ENCODE results near the gene IFT52. TPM values are rescaled to one million over a fixed set of nuclear protein-coding genes. Genes with fewer than 3 reads are reported as not detected.

The IFT52 gene, protein sequence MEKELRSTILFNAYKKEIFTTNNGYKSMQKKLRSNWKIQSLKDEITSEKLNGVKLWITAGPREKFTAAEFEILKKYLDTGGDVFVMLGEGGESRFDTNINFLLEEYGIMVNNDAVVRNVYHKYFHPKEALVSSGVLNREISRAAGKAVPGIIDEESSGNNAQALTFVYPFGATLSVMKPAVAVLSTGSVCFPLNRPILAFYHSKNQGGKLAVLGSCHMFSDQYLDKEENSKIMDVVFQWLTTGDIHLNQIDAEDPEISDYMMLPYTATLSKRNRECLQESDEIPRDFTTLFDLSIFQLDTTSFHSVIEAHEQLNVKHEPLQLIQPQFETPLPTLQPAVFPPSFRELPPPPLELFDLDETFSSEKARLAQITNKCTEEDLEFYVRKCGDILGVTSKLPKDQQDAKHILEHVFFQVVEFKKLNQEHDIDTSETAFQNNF
- total RNA-seq = 38.2 and 39.8 TPM in 2 replicates
- 21.8 and 26.3 TPM in 2 replicates for polyA plus RNA-seq

DNA sequence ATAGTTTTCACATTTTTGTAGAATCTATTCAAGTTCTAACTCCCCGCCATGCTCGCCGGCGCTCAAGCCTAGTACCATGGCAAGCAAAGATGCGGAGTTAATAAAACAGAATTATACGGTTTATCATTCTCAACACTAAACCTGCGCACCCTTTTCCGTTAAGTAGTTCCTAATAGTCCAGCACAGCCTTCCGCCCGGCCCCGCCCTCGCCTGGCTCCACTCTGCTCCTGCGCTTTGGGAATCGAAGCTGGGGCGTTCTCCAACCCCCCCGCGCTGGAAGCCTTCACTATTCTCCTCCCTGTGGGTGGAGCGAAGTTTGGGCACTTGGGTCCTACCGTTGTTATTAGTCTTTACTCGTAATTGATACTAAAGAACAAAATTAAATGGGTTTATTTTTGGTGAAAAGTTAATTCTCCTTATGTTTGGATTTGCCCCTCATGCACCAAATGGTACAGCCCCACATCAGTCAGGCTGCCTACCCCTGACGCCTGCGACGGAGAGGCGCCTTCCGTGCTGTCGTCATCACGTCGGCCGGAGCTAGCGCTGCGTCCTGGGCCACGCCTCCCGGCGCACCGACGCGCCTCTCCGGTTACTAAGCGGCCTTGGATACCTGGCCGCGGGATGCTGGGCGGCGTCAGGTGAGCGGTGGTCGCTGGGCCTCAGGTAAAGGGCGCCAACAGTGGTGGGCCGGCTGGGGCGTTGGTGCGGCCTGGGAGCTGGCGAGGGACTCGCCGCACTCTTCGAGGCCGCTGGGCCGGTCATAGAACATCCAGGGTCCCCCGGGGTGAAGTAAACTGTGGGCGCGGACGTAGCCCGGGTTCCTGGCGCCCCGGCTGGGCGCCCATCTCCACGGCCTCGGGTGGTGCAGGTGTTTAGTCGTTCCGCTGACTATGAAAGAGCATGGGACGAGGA lies at the start of gene IFT52:
Gene IFT52 (plus strand): TSS at position 546 of the 912 bp plus-strand sequence. CDS start 3,762 bp downstream, outside the sequence.
- no peak for TF ChIP-seq EZH2phosphoT487 (IDR thresholded peaks at IDR 0.05; ENCODE audit: low read depth, severe bottlenecking, unreplicated experiment)
- no peak for TF ChIP-seq EZH2 (IDR thresholded peaks at IDR 0.05; ENCODE audit: borderline replicate concordance)
- TF ChIP-seq, protein P1, sequence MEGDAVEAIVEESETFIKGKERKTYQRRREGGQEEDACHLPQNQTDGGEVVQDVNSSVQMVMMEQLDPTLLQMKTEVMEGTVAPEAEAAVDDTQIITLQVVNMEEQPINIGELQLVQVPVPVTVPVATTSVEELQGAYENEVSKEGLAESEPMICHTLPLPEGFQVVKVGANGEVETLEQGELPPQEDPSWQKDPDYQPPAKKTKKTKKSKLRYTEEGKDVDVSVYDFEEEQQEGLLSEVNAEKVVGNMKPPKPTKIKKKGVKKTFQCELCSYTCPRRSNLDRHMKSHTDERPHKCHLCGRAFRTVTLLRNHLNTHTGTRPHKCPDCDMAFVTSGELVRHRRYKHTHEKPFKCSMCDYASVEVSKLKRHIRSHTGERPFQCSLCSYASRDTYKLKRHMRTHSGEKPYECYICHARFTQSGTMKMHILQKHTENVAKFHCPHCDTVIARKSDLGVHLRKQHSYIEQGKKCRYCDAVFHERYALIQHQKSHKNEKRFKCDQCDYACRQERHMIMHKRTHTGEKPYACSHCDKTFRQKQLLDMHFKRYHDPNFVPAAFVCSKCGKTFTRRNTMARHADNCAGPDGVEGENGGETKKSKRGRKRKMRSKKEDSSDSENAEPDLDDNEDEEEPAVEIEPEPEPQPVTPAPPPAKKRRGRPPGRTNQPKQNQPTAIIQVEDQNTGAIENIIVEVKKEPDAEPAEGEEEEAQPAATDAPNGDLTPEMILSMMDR (IDR thresholded peaks at IDR 0.05; ENCODE audit: poor library complexity) = no peak
- Histone ChIP-seq H3K4me1 (ENCODE audit: insufficient read depth) (peaks cover 13% of the 10 kb centered on the region), H2AFZ (peak within 1 kb of the TSS; percentile 83), H3K79me2 (peaks cover 29% of the 10 kb centered on the region), H3K9me3 (ENCODE audit: low read depth) (no peaks in the 10 kb centered on the region), H3K27me3 (no peaks in the 10 kb centered on the region), H4K20me1 (ENCODE audit: insufficient read depth, poor library complexity, severe bottlenecking) (no peaks in the 10 kb centered on the region), H3K4me3 (peak within 1 kb of the TSS; percentile 67), H3K4me2 (peak within 1 kb of the TSS; percentile 83), H3K27ac (peak within 1 kb of the TSS; percentile 90), H3K9me2 (replicated peaks; ENCODE audit: insufficient read depth) (no peaks in the 10 kb centered on the region), H3K36me3 (replicated peaks; ENCODE audit: insufficient read depth, low read depth) (no peaks in the 10 kb centered on the region)
- DNase-seq (ENCODE audit: low spot score) = peak; percentile 96
- under 1% methylated on average over 64 of the region's 68 CpGs for WGBS (ENCODE audit: low lambda C conversion rate, missing lambda C conversion rate)

DNA sequence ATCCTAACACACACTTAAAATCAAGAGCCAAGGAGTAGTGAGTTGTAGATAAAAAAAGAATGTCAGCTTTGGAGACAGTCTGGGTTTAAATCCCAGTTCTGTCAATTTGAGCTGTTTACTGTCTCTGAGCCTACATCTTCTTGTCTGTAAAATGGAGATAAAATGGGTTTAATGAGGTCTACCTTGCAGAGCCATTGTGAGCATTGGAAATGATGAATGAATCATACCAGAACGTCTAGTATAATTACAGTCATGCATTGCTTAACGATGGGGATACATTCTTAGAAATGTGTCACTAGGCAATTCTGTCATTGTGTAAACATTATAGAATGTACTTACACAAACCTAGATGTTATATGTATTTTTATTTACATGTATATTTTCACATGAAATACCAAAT lies 49.5 kb upstream of the IFT52 start:
- Histone ChIP-seq H3K4me1 (ENCODE audit: insufficient read depth) (no peaks in the 10 kb centered on the region), H3K36me3 (replicated peaks; ENCODE audit: insufficient read depth, low read depth) (no peaks in the 10 kb centered on the region), H2AFZ (no peak overlapping the region), H3K9me2 (replicated peaks; ENCODE audit: insufficient read depth) (no peaks in the 10 kb centered on the region), H3K27me3 (no peaks in the 10 kb centered on the region), H3K79me2 (no peaks in the 10 kb centered on the region), H3K27ac (peak overlapping the region; percentile 33), H4K20me1 (ENCODE audit: insufficient read depth, poor library complexity, severe bottlenecking) (no peaks in the 10 kb centered on the region), H3K4me3 (no peak overlapping the region), H3K9me3 (ENCODE audit: low read depth) (no peaks in the 10 kb centered on the region), H3K4me2 (no peak overlapping the region)
- TF ChIP-seq, protein P1 (IDR thresholded peaks at IDR 0.05; ENCODE audit: poor library complexity) = no peak
- no peak for TF ChIP-seq EZH2phosphoT487 (IDR thresholded peaks at IDR 0.05; ENCODE audit: low read depth, severe bottlenecking, unreplicated experiment)
- TF ChIP-seq EZH2 (IDR thresholded peaks at IDR 0.05; ENCODE audit: borderline replicate concordance) = no peak
- 41% methylated on average over 2 of the region's 2 CpGs for WGBS (ENCODE audit: low lambda C conversion rate, missing lambda C conversion rate)
- no peak for DNase-seq (ENCODE audit: low spot score)

DNA sequence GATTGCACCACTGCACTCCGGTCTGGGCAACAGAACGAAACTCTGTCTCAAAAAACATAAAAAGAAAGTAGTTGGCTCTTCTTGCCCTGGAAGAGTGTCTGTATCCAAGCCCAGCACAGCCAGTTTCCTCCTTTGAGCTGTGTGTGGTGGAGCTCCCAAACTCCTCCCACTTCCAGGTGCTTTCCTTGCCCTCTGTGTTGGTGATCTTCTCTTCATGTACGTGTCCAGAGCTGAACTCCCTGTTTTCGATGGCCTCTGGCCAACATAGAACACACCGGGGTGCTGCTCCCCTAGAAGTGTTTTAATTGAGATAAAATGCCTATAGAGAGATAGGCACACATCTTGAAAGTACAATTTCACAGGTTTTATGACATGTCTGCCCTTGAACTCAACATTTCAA lies 48.6 kb upstream of the IFT52 start:
- no peaks in the 10 kb centered on the region for H3K9me3 ChIP-seq (ENCODE audit: low read depth)
- no peaks in the 10 kb centered on the region for H3K9me2 ChIP-seq (replicated peaks; ENCODE audit: insufficient read depth)
- H3K4me1 ChIP-seq (ENCODE audit: insufficient read depth) = no peaks in the 10 kb centered on the region
- 97% methylated on average over 5 of the region's 5 CpGs for WGBS (ENCODE audit: low lambda C conversion rate, missing lambda C conversion rate)
- no peaks in the 10 kb centered on the region for H3K36me3 ChIP-seq (replicated peaks; ENCODE audit: insufficient read depth, low read depth)
- no peak overlapping the region for H3K4me2 ChIP-seq
- H3K27me3 ChIP-seq = no peaks in the 10 kb centered on the region
- no peak overlapping the region for H2AFZ ChIP-seq
- H4K20me1 ChIP-seq (ENCODE audit: insufficient read depth, poor library complexity, severe bottlenecking) = no peaks in the 10 kb centered on the region
- DNase-seq (ENCODE audit: low spot score) = no peak
- H3K27ac ChIP-seq = no peak overlapping the region
- no peak overlapping the region for H3K4me3 ChIP-seq
- no peaks in the 10 kb centered on the region for H3K79me2 ChIP-seq
- TF ChIP-seq EZH2 (IDR thresholded peaks at IDR 0.05; ENCODE audit: borderline replicate concordance) (no peak), EZH2phosphoT487 (IDR thresholded peaks at IDR 0.05; ENCODE audit: low read depth, severe bottlenecking, unreplicated experiment) (no peak)
- TF ChIP-seq, protein P1 (IDR thresholded peaks at IDR 0.05; ENCODE audit: poor library complexity) = no peak

All from hepatocyte (in vitro differentiated cells).